Smooth muscle cell (in vitro differentiated cells): ENCODE measurements around the gene PRSS2. TPM values are rescaled to one million over a fixed set of nuclear protein-coding genes. Genes with fewer than 3 reads are reported as not detected.

Experiments used
- DNase-seq: peaks from one replicate; lab custom pipeline; 2025; ENCODE audit not compliant: unreplicated experiment; lab: John Stamatoyannopoulos, UW
- H2AFZ ChIP-seq: fragments of 200-600 bp; sonication (generic); 2 replicates; pipeline ENCODE4 v1.6.0; 2016; ENCODE audit warnings: antibody characterized with exemption, low read depth, mild to moderate bottlenecking
- H3F3A ChIP-seq: fragments of 200-600 bp; sonication (generic); 2 replicates; pipeline ENCODE4 v1.6.0; 2017; ENCODE audit warnings: antibody characterized with exemption, low read depth
- H3K27ac ChIP-seq: fragments of 200-600 bp; sonication (generic); 2 replicates; pipeline ENCODE4 v1.5.1; 2016; ENCODE audit warnings: low read depth, mild to moderate bottlenecking
- H3K27me3 ChIP-seq: fragments of 200-600 bp; sonication (generic); 2 replicates; pipeline ENCODE4 v1.6.1; 2016; ENCODE audit warnings: low read depth, mild to moderate bottlenecking
- H3K36me3 ChIP-seq: fragments of 200-600 bp; sonication (generic); 2 replicates; pipeline ENCODE4 v1.5.1; 2016; ENCODE audit warnings: low read depth
- H3K4me1 ChIP-seq: fragments of 200-600 bp; sonication (generic); 2 replicates; pipeline ENCODE4 v1.5.1; 2016; ENCODE audit warnings: low read depth
- H3K4me2 ChIP-seq: fragments of 200-600 bp; sonication (generic); 2 replicates; pipeline ENCODE4 v1.6.0; 2016; ENCODE audit warnings: mild to moderate bottlenecking
- H3K4me3 ChIP-seq: fragments of 200-600 bp; sonication (generic); 2 replicates; pipeline ENCODE4 v1.5.1; 2016; ENCODE audit warnings: mild to moderate bottlenecking
- H3K79me2 ChIP-seq: fragments of 200-600 bp; sonication (generic); 2 replicates; pipeline ENCODE4 v1.6.0; 2016; ENCODE audit warnings: low read depth, mild to moderate bottlenecking
- H3K9ac ChIP-seq: fragments of 200-600 bp; sonication (generic); 2 replicates; pipeline ENCODE4 v1.6.0; 2016; ENCODE audit warnings: low read depth
- H3K9me3 ChIP-seq: fragments of 200-600 bp; sonication (generic); replicated peaks from 2 replicates; pipeline ENCODE4 v1.5.1; 2016; ENCODE audit warnings: low read depth
- H4K20me1 ChIP-seq: fragments of 200-600 bp; sonication (generic); 2 replicates; pipeline ENCODE4 v1.6.0; 2016; ENCODE audit warnings: low read depth
- WGBS: methylation state at CpG from one replicate; pipeline ENCODE4 v1.1.7; 2016; ENCODE audit warnings: low lambda C conversion rate; 5-methylcytosine and 5-hydroxymethylcytosine counted together
- polyA plus RNA-seq: library from polyadenylated mRNA; unstranded; fragments of >200 nt; fragmentation: Nextera tagmentation; extraction: Ambion mirVana; gene quantifications from 2 replicates; pipeline ENCODE4 v1.2.1, GENCODE V29; 2016
- total RNA-seq: library from RNA; depleted of rRNA; stranded (reverse); fragments of >200 nt; gene quantifications from 2 replicates; pipeline ENCODE4 v1.2.3, GENCODE V29; 2014
- TF ChIP-seq, protein P1 (sequence below): fragments of 200-600 bp; sonication (generic); IDR thresholded peaks from 2 replicates; pipeline ENCODE4 v1.5.1; 2017; ENCODE audit warnings: borderline replicate concordance, mild to moderate bottlenecking, antibody characterized with exemption; ENCODE audit not compliant: insufficient read depth, poor library complexity, severe bottlenecking

PRSS2 gene
- total and polyA plus RNA-seq, 2 experiments from 2014 or later, result not detected

DNA sequence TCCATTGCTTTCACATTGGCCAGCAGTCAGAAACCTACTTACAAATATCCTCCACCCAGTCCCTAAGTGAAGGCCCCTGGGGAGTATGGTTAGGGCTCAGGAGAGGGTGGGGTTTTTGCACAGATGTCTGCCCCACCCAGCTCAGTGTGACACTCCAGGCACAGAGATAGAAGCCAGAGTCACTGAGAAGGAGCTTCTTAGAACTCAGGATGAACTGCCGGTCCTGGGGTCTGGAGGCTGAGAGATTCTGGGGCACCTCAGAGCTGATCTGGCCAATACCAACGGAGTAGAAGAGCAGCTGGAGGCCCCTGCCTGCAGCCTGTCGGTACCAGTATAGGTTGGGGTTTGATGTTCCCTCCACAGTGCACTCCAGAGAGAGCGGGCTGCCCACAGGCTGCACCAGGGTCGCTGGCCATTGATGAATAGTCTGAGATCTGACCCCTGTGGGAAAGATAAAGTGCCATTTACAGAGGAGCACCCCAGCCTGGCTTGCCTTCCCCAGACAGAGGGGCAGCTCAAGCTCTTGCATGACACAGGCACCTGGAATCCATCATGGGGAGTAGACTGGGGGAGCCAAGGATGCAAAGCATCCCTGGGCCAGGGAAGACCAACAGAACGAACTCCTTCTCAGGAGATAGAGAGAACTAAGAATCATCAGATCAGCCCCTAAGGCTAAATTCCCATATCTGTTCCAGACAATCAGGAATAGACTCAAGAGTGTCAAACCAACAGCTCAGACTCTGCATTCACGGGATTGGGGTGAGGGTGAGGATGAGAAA lies 41.9 kb downstream of the PRSS2 start:
- H2AFZ ChIP-seq, result no peak overlapping the region
- H3K79me2 ChIP-seq, result no peaks in the 10 kb centered on the region
- no peak overlapping the region for H3K9ac ChIP-seq
- H3K9me3 ChIP-seq, result no peaks in the 10 kb centered on the region
- no peaks in the 10 kb centered on the region for H3F3A ChIP-seq
- WGBS, result 16% methylated on average over 7 of the region's 7 CpGs
- DNase-seq, result no peak
- no peaks in the 10 kb centered on the region for H3K4me1 ChIP-seq
- peak overlapping the region; percentile 14 for H3K4me2 ChIP-seq
- TF ChIP-seq, protein P1, sequence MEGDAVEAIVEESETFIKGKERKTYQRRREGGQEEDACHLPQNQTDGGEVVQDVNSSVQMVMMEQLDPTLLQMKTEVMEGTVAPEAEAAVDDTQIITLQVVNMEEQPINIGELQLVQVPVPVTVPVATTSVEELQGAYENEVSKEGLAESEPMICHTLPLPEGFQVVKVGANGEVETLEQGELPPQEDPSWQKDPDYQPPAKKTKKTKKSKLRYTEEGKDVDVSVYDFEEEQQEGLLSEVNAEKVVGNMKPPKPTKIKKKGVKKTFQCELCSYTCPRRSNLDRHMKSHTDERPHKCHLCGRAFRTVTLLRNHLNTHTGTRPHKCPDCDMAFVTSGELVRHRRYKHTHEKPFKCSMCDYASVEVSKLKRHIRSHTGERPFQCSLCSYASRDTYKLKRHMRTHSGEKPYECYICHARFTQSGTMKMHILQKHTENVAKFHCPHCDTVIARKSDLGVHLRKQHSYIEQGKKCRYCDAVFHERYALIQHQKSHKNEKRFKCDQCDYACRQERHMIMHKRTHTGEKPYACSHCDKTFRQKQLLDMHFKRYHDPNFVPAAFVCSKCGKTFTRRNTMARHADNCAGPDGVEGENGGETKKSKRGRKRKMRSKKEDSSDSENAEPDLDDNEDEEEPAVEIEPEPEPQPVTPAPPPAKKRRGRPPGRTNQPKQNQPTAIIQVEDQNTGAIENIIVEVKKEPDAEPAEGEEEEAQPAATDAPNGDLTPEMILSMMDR, result no peak
- no peak overlapping the region for H3K4me3 ChIP-seq
- H3K36me3 ChIP-seq, result no peaks in the 10 kb centered on the region
- H3K27ac ChIP-seq, result peak overlapping the region; percentile 68
- no peaks in the 10 kb centered on the region for H3K27me3 ChIP-seq
- H4K20me1 ChIP-seq, result no peaks in the 10 kb centered on the region

- H3K27ac ChIP-seq, result peak overlapping the region; percentile 68
- no peaks in the 10 kb centered on the region for H3K27me3 ChIP-seq
- TF ChIP-seq, protein P1, result no peak
- H3K9ac ChIP-seq, result no peak overlapping the region
- H4K20me1 ChIP-seq, result no peaks in the 10 kb centered on the region
- no peaks in the 10 kb centered on the region for H3K36me3 ChIP-seq
- no peak for DNase-seq
- H2AFZ ChIP-seq, result no peak overlapping the region
- H3K4me2 ChIP-seq, result peak overlapping the region; percentile 31
- no peaks in the 10 kb centered on the region for H3K79me2 ChIP-seq
- no peak overlapping the region for H3K4me3 ChIP-seq
- H3K4me1 ChIP-seq, result no peaks in the 10 kb centered on the region
- 1% methylated on average over 2 of the region's 2 CpGs for WGBS
- H3F3A ChIP-seq, result no peaks in the 10 kb centered on the region
- H3K9me3 ChIP-seq, result no peaks in the 10 kb centered on the region
Measured at GRCh38 chr7:142813226-142813625, 42.5 kb downstream of the PRSS2 start.

DNA sequence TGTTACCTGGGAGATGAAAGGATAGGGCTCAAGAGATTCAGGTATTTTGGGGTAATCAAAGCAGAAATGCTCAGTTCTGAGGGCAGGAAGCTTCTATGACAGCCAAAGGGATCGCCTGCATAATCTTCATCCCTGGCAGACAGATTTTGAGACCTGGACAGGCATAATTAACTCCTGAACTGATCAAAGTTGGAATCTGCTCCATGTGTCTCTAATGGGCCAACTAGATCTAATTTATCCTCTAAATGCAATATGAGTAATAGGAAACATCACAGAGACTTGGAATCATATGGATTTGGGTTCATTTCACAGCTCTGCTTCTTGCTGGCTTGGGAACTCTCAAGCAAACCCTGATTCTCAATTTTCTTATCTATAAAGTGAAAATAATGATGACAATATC lies 42.9 kb downstream of the PRSS2 start:
- peak overlapping the region; percentile 31 for H3K4me2 ChIP-seq
- H3K27ac ChIP-seq, result peak overlapping the region; percentile 68
- TF ChIP-seq, protein P1, result no peak
- H3K36me3 ChIP-seq, result no peaks in the 10 kb centered on the region
- no peaks in the 10 kb centered on the region for H3K79me2 ChIP-seq
- no peaks in the 10 kb centered on the region for H3K27me3 ChIP-seq
- H2AFZ ChIP-seq, result no peak overlapping the region
- H4K20me1 ChIP-seq, result no peaks in the 10 kb centered on the region
- no peaks in the 10 kb centered on the region for H3K9me3 ChIP-seq
- WGBS, result 39% methylated on average over 1 of the region's 1 CpG
- no peak for DNase-seq
- H3K4me1 ChIP-seq, result no peaks in the 10 kb centered on the region
- no peak overlapping the region for H3K4me3 ChIP-seq
- H3K9ac ChIP-seq, result no peak overlapping the region
- no peaks in the 10 kb centered on the region for H3F3A ChIP-seq

- Histone ChIP-seq H3F3A (no peaks in the 10 kb centered on the region), H3K79me2 (no peaks in the 10 kb centered on the region), H2AFZ (no peak overlapping the region), H3K36me3 (no peaks in the 10 kb centered on the region), H3K4me2 (no peak overlapping the region), H3K9me3 (no peaks in the 10 kb centered on the region), H3K9ac (no peak overlapping the region), H3K27ac (no peak overlapping the region), H4K20me1 (no peaks in the 10 kb centered on the region), H3K4me1 (no peaks in the 10 kb centered on the region), H3K27me3 (no peaks in the 10 kb centered on the region), H3K4me3 (no peak overlapping the region)
- WGBS, result 70% methylated on average over 2 of the region's 2 CpGs
- no peak for DNase-seq
- TF ChIP-seq, protein P1, result no peak
Measured at GRCh38 chr7:142814451-142814850, 43.7 kb downstream of the PRSS2 start.
